ENCODE results near the gene RNFT1. TPM values are rescaled to one million over a fixed set of nuclear protein-coding genes. Genes with fewer than 3 reads are reported as not detected.
"Not testable (repeated sequence)": the region's sequence is repeated elsewhere in the genome, so short reads cannot be mapped to it uniquely, and the experiment has no call there.

Gene RNFT1
- total RNA-seq, 1 donor from 2014 or later: 29.1 TPM

DNA sequence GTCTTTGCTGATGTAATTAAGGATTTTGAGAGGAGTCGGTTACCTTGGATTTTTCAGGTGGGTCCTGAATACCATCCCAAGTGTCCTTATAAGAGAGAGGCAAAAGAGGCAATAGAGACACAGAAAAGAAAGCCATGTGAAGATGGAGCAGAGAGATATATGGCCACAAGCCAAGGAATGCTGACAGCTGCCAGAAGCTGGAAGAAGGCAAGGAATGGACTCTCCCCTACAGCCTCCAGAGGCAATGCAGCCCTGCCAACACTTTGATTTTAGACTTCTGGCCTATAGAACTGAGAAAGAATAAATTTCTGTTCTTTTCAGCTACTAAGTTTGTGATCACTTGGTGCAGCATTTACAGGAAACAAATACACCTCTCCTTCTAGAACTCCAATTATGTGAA lies 8.2 kb upstream of the RNFT1 start:
- Mint-ChIP-seq H3K27me3 (no peaks in the 10 kb centered on the region), H3K36me3 (ENCODE audit: low read depth) (no peaks in the 10 kb centered on the region), H3K4me3 (no peak overlapping the region), H3K4me1 (no peaks in the 10 kb centered on the region), H3K27ac (no peak overlapping the region), H3K9me3 (no peaks in the 10 kb centered on the region)
- no peak for DNase-seq
- POLR2A ChIA-PET: no interaction called here
- ATAC-seq (ENCODE audit: low read depth): no peak
- TF ChIP-seq, protein P1, sequence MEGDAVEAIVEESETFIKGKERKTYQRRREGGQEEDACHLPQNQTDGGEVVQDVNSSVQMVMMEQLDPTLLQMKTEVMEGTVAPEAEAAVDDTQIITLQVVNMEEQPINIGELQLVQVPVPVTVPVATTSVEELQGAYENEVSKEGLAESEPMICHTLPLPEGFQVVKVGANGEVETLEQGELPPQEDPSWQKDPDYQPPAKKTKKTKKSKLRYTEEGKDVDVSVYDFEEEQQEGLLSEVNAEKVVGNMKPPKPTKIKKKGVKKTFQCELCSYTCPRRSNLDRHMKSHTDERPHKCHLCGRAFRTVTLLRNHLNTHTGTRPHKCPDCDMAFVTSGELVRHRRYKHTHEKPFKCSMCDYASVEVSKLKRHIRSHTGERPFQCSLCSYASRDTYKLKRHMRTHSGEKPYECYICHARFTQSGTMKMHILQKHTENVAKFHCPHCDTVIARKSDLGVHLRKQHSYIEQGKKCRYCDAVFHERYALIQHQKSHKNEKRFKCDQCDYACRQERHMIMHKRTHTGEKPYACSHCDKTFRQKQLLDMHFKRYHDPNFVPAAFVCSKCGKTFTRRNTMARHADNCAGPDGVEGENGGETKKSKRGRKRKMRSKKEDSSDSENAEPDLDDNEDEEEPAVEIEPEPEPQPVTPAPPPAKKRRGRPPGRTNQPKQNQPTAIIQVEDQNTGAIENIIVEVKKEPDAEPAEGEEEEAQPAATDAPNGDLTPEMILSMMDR (IDR thresholded peaks at IDR 0.05): no peak
- intact Hi-C loops (cut with micrococcal nuclease): no loop called here
- CTCF ChIA-PET: no interaction called here

- H3K9me3 Mint-ChIP-seq; intact Hi-C loops (cut with micrococcal nuclease); H3K4me1 Mint-ChIP-seq; DNase-seq; H3K27me3 Mint-ChIP-seq; POLR2A ChIA-PET; ATAC-seq (ENCODE audit: low read depth); H3K27ac Mint-ChIP-seq; CTCF ChIA-PET; H3K4me3 Mint-ChIP-seq; H3K36me3 Mint-ChIP-seq (ENCODE audit: low read depth): not testable (repeated sequence)
Measured at GRCh38 chr17:59971771-59972170, 7.2 kb upstream of the RNFT1 start.

GRCh38 chr17:59963738-59964481 lies 630 bp downstream of the RNFT1 start:
- no peak for DNase-seq
- Mint-ChIP-seq H3K36me3 (ENCODE audit: low read depth) (peaks cover 26% of the 10 kb centered on the region), H3K9me3 (no peaks in the 10 kb centered on the region), H3K27ac (peak overlapping the region; percentile 94), H3K27me3 (no peaks in the 10 kb centered on the region), H3K4me3 (peak overlapping the region; percentile 90), H3K4me1 (peaks cover 19% of the 10 kb centered on the region)
- intact Hi-C loops (cut with micrococcal nuclease): loop anchor here (1.0 kb wide), 2 partner anchors 71 to 345 kb away; partner anchors contain the start of genes CLTC and RPS6KB1
- ATAC-seq (ENCODE audit: low read depth): peak; percentile 43
- ChIA-PET CTCF (interaction anchor here (1.2 kb wide), 1 partner anchor 73 kb away, joined by 5 read pairs; no protein-coding TSS in a partner anchor), POLR2A (interaction anchor here (1.2 to 2.1 kb wide), 5 partner anchors 71 to 1332 kb away, joined by 5 to 11 read pairs (median 8); partner anchors contain the start of genes CLTC, DHX40, PTRH2 and RPS6KB1)
- TF ChIP-seq, protein P1 (IDR thresholded peaks at IDR 0.05): no peak

DNA sequence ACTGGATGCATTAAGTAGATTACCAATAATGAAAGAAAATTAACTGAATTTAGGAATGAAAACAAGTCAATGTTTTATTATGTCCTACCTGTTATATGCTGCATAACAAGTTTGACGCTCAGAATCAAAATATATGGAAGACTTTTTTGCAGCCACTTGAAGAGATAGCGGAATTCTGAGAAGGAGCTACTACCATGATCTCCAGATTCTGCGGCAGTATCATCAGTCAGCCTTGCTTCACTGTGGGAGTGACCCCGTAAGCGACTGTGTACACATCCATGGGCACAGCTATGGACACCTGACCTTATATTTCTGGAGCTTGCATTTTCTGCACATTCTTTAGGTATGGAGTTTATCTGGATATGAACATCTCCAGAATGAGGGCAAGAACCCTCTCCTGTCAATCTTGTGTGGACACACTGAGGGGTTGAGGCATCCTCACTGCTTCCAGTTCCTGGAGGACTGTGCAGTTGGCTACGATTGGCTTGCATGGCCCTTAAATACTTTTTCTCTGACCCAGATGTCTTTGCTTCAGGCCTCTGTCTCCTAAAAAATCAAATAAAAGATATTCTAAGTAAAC lies 1.7 kb downstream of the RNFT1 start:
- intact Hi-C loops (cut with micrococcal nuclease): no loop called here
- no peak for ATAC-seq (ENCODE audit: low read depth)
- Mint-ChIP-seq H3K36me3 (ENCODE audit: low read depth) (peaks cover 37% of the 10 kb centered on the region), H3K27ac (no peak overlapping the region), H3K27me3 (no peaks in the 10 kb centered on the region), H3K9me3 (no peaks in the 10 kb centered on the region), H3K4me1 (peaks cover 19% of the 10 kb centered on the region), H3K4me3 (peak overlapping the region; percentile 44)
- POLR2A ChIA-PET: no interaction called here
- no peak for DNase-seq
- CTCF ChIA-PET: interaction anchor here (0.6 kb wide), 1 partner anchor 325 kb away, joined by 3 read pairs; no protein-coding TSS in a partner anchor
- TF ChIP-seq, protein P1 (IDR thresholded peaks at IDR 0.05): no peak

GRCh38 chr17:59959574-59959973 lies 5.0 kb downstream of the RNFT1 start:
- H3K36me3 Mint-ChIP-seq (ENCODE audit: low read depth): peaks cover 63% of the 10 kb centered on the region

DNA sequence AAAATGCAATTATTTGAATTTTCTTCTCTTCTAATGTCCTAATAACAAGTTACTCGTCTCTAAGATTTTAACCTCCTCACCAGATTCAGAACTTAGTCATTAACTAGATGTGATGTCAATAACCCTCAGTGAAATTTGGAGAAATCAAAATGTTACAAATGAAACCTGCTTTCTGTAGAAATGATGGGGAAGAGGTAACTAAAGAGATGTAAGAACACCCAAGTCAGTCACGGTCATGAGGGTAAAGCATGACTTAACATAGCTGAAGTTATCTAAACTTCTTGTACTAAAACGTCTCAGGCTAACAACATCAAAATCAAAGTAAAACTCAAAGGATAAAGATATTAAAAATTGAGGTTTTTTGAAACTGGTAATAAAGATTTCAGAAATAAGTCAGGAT lies 9.7 kb downstream of the RNFT1 start:
- no peak overlapping the region for H3K4me3 Mint-ChIP-seq
- no peaks in the 10 kb centered on the region for H3K4me1 Mint-ChIP-seq
- peaks cover 69% of the 10 kb centered on the region for H3K36me3 Mint-ChIP-seq (ENCODE audit: low read depth)
- H3K27ac Mint-ChIP-seq: no peak overlapping the region
- CTCF ChIA-PET: no interaction called here
- intact Hi-C loops (cut with micrococcal nuclease): no loop called here
- H3K27me3 Mint-ChIP-seq: no peaks in the 10 kb centered on the region
- POLR2A ChIA-PET: no interaction called here
- no peaks in the 10 kb centered on the region for H3K9me3 Mint-ChIP-seq
- DNase-seq (no peak), ATAC-seq (ENCODE audit: low read depth) (no peak)
- TF ChIP-seq, protein P1 (IDR thresholded peaks at IDR 0.05): no peak

More at GRCh38 chr17:59959574-59959973, 5.0 kb downstream of the RNFT1 start:
- H3K27ac Mint-ChIP-seq; H3K27me3 Mint-ChIP-seq; intact Hi-C loops (cut with micrococcal nuclease); CTCF ChIA-PET; DNase-seq; H3K4me3 Mint-ChIP-seq; ATAC-seq (ENCODE audit: low read depth); H3K9me3 Mint-ChIP-seq: not testable (repeated sequence)
- POLR2A ChIA-PET: interaction anchor here (0.7 kb wide), 1 partner anchor 12 kb away, joined by 3 read pairs; no protein-coding TSS in a partner anchor
- peaks cover 16% of the 10 kb centered on the region for H3K4me1 Mint-ChIP-seq
